SK-N-SH treated with all-trans-retinoic acid at 6 μM for 48 hours (cell line): ENCODE results near the gene ZBTB12.
A peak's percentile ranks its signal among the peaks of the same experiment; 100 is the strongest.

ENCODE experiments used
- ATAC-seq: fragments of 200-7000 bp; cut with Tn5 transposase; 3 replicates; pipeline ENCODE4 v1.9.1; 2020; ENCODE audit warnings: mild to moderate bottlenecking, moderate library complexity
- ARNTL ChIP-seq: fragments of 450-650 bp; formaldehyde crosslinking; IDR thresholded peaks from 2 replicates; pipeline ENCODE4 v1.5.0; 2020; ENCODE audit warnings: low read depth, mild to moderate bottlenecking, moderate library complexity, borderline replicate concordance
- BACH2 ChIP-seq: fragments of 250-450 bp; sonication (Bioruptor Pico); IDR thresholded peaks from 2 replicates; pipeline ENCODE4 v1.9.0; 2021; ENCODE audit warnings: mild to moderate bottlenecking, borderline replicate concordance
- CREB5 ChIP-seq: fragments of 250-450 bp; sonication (Bioruptor Pico); IDR thresholded peaks from 2 replicates; pipeline ENCODE4 v1.5.1; 2020; ENCODE audit warnings: low read depth, mild to moderate bottlenecking, moderate library complexity
- CSDC2 ChIP-seq: fragments of 250-450 bp; sonication (Bioruptor Pico); IDR thresholded peaks from 2 replicates; pipeline ENCODE4 v1.5.0; 2020; ENCODE audit warnings: mild to moderate bottlenecking, moderate library complexity
- CSRNP3 ChIP-seq: fragments of 250-450 bp; sonication (Bioruptor Pico); IDR thresholded peaks from 2 replicates; pipeline ENCODE4 v1.5.1; 2021; ENCODE audit warnings: mild to moderate bottlenecking, moderate library complexity
- ESRRG ChIP-seq: fragments of 250-450 bp; sonication (Bioruptor Pico); IDR thresholded peaks from 2 replicates; pipeline ENCODE4 v1.6.1; 2021; ENCODE audit warnings: mild to moderate bottlenecking
- GLIS3 ChIP-seq: fragments of 250-450 bp; sonication (Bioruptor Pico); IDR thresholded peaks from 2 replicates; pipeline ENCODE4 v1.5.0; 2020; ENCODE audit warnings: mild to moderate bottlenecking, moderate library complexity
- POU6F1 ChIP-seq: fragments of 250-450 bp; sonication (Bioruptor Pico); IDR thresholded peaks from 2 replicates; pipeline ENCODE4 v1.8.0; 2021; ENCODE audit warnings: low read depth, mild to moderate bottlenecking, moderate library complexity, borderline replicate concordance
- PPARA ChIP-seq: fragments of 250-450 bp; sonication (Bioruptor Pico); IDR thresholded peaks from 2 replicates; pipeline ENCODE4 v1.5.0; 2020; ENCODE audit warnings: mild to moderate bottlenecking, borderline replicate concordance
- RARB ChIP-seq: fragments of 250-450 bp; sonication (Bioruptor Pico); IDR thresholded peaks from 2 replicates; pipeline ENCODE4 v1.8.0; 2021; ENCODE audit warnings: mild to moderate bottlenecking, moderate library complexity
- SNAI2 ChIP-seq: fragments of 250-450 bp; sonication (Bioruptor Pico); IDR thresholded peaks from 2 replicates; pipeline ENCODE4 v1.5.0; 2020; ENCODE audit warnings: mild to moderate bottlenecking, moderate library complexity
- TCF4 ChIP-seq: fragments of 250-450 bp; sonication (Bioruptor Pico); IDR thresholded peaks from 2 replicates; pipeline ENCODE4 v1.8.0; 2021; ENCODE audit warnings: mild to moderate bottlenecking, moderate library complexity, borderline replicate concordance
- TOX ChIP-seq: fragments of 250-450 bp; sonication (Bioruptor Pico); IDR thresholded peaks from 2 replicates; pipeline ENCODE4 v1.8.0; 2021; ENCODE audit warnings: mild to moderate bottlenecking, moderate library complexity, borderline replicate concordance
- TSHZ2 ChIP-seq: fragments of 250-450 bp; sonication (Bioruptor Pico); IDR thresholded peaks from 2 replicates; pipeline ENCODE4 v1.5.0; 2020; ENCODE audit warnings: mild to moderate bottlenecking, moderate library complexity
- ZC3H10 ChIP-seq: fragments of 250-450 bp; sonication (Bioruptor Pico); IDR thresholded peaks from 2 replicates; pipeline ENCODE4 v1.5.1; 2021; ENCODE audit warnings: mild to moderate bottlenecking, moderate library complexity
- ZFP3 ChIP-seq: fragments of 250-450 bp; sonication (Bioruptor Pico); IDR thresholded peaks from 2 replicates; pipeline ENCODE4 v1.5.0; 2020; ENCODE audit warnings: mild to moderate bottlenecking, moderate library complexity
- ZNF565 ChIP-seq: fragments of 450-650 bp; formaldehyde crosslinking; conservative IDR thresholded peaks from 2 replicates; pipeline ENCODE4 v1.5.0; 2020; ENCODE audit warnings: low read depth, mild to moderate bottlenecking, moderate library complexity
- ZNF70 ChIP-seq: fragments of 450-650 bp; formaldehyde crosslinking; IDR thresholded peaks from 2 replicates; pipeline ENCODE4 v1.5.0; 2020; ENCODE audit warnings: mild to moderate bottlenecking, moderate library complexity
- ZNF8 ChIP-seq: fragments of 450-650 bp; formaldehyde crosslinking; IDR thresholded peaks from 2 replicates; pipeline ENCODE4 v1.5.0; 2020; ENCODE audit warnings: mild to moderate bottlenecking, moderate library complexity

Gene ZBTB12

GRCh38 chr6:31884528-31885035 is 17.3 kb downstream of the ZBTB12 start:
- no peak for ATAC-seq
- no peak for TF ChIP-seq GLIS3 (CRISPR knock-in tag)
- TF ChIP-seq ARNTL (CRISPR knock-in tag), result no peak
- no peak for TF ChIP-seq RARB (CRISPR knock-in tag)
- TF ChIP-seq, all 23 proteins: peak for 0

GRCh38 chr6:31883676-31884075 is 18.2 kb downstream of the ZBTB12 start:
- TF ChIP-seq POU6F1 (CRISPR knock-in tag) (no peak), TOX (no peak), ZNF70 (CRISPR knock-in tag) (no peak), ZNF8 (CRISPR knock-in tag) (no peak), TCF4 (CRISPR knock-in tag) (no peak), ESRRG (CRISPR knock-in tag) (no peak), ZFP3 (CRISPR knock-in tag) (no peak), ZNF565 (CRISPR knock-in tag) (no peak), TSHZ2 (CRISPR knock-in tag) (no peak)
- ATAC-seq, result no peak

GRCh38 chr6:31882344-31882743 is 19.5 kb downstream of the ZBTB12 start:
- peak; percentile 59 for ATAC-seq
- TF ChIP-seq SNAI2 (CRISPR knock-in tag) (no peak), CSDC2 (CRISPR knock-in tag) (no peak), CSRNP3 (CRISPR knock-in tag) (no peak), CREB5 (CRISPR knock-in tag) (no peak)

GRCh38 chr6:31881136-31881859 is 20.6 kb downstream of the ZBTB12 start:
- no peak for ATAC-seq
- TF ChIP-seq ZNF70 (CRISPR knock-in tag), result no peak
- no peak for TF ChIP-seq ZC3H10 (CRISPR knock-in tag)
- no peak for TF ChIP-seq CSRNP3 (CRISPR knock-in tag)
- no peak for TF ChIP-seq GLIS3 (CRISPR knock-in tag)
- no peak for TF ChIP-seq POU6F1 (CRISPR knock-in tag)
- no peak for TF ChIP-seq TSHZ2 (CRISPR knock-in tag)
- no peak for TF ChIP-seq BACH2 (CRISPR knock-in tag)
- TF ChIP-seq PPARA (CRISPR knock-in tag), result no peak
- no peak for TF ChIP-seq ZNF565 (CRISPR knock-in tag)
- TF ChIP-seq TOX, result no peak
- no peak for TF ChIP-seq SNAI2 (CRISPR knock-in tag)
- TF ChIP-seq CREB5 (CRISPR knock-in tag), result no peak
